ENCODE results near the gene SORT1. TPM values are rescaled to one million over a fixed set of nuclear protein-coding genes. Genes with fewer than 3 reads are reported as not detected.

The SORT1 gene
- total and polyA plus RNA-seq, 2 of the 13 experiments (the other 11 are each of a cell fraction or from before 2014, with no cell fraction given), result 32.4 to 93.0 TPM

GRCh38 chr1:109282952-109283747, 114.6 kb downstream of the SORT1 start, which contains the start of gene PSRC1 (continued):
- TF ChIP-seq, protein P1, sequence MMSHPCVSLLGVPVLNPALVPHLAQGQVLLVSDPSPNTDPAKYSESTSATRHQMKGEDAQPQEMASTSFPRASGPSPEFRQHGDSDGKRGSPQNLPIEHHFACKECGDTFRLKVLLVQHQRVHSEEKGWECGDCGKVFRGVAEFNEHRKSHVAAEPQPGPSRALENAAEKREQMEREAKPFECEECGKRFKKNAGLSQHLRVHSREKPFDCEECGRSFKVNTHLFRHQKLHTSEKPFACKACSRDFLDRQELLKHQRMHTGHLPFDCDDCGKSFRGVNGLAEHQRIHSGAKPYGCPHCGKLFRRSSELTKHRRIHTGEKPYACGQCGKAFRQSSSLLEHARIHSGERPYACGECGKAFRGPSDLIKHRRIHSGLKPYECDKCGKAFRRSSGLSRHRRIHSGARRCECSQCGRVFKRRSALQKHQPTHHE (CRISPR knock-in tag; IDR thresholded peaks at IDR 0.05; ENCODE audit: borderline replicate concordance), result no peak
- TF ChIP-seq ZNF232 (CRISPR knock-in tag; IDR thresholded peaks at IDR 0.05; ENCODE audit: borderline replicate concordance) (peak; percentile 43; the same call in 1 of the 2 replicates), EEA1 (CRISPR knock-in tag; IDR thresholded peaks at IDR 0.05; ENCODE audit: borderline replicate concordance) (0 out of 2 replicates have a peak, but pooled peaks have one; percentile 30), ZBTB8A (CRISPR knock-in tag; IDR thresholded peaks at IDR 0.05; ENCODE audit: borderline replicate concordance, low read depth) (no peak), ETV6 (CRISPR knock-in tag; conservative IDR thresholded peaks at IDR 0.05) (no peak), E2F1 (CRISPR knock-in tag; IDR thresholded peaks at IDR 0.05) (0 out of 2 replicates have a peak, but pooled peaks have one; percentile 46), ZBTB21 (CRISPR knock-in tag; IDR thresholded peaks at IDR 0.05) (no peak), ZNF709 (CRISPR knock-in tag; IDR thresholded peaks at IDR 0.05) (no peak; the same call in 1 of the 2 replicates), IRX3 (CRISPR knock-in tag; IDR thresholded peaks at IDR 0.05; ENCODE audit: borderline replicate concordance, low read depth) (0 out of 2 replicates have a peak, but pooled peaks have one; percentile 53), ZSCAN20 (CRISPR knock-in tag; IDR thresholded peaks at IDR 0.05; ENCODE audit: borderline replicate concordance) (no peak), ZNF850 (CRISPR knock-in tag; conservative IDR thresholded peaks at IDR 0.05) (no peak), RXRB (CRISPR knock-in tag; IDR thresholded peaks at IDR 0.05; ENCODE audit: borderline replicate concordance) (peak; percentile 69; the same call in 1 of the 2 replicates), ZMYM2 (CRISPR knock-in tag; IDR thresholded peaks at IDR 0.05) (peak; percentile 82; the same call in 1 of the 2 replicates), SOX6 (IDR thresholded peaks at IDR 0.05) (no peak), SOX6 (CRISPR knock-in tag; IDR thresholded peaks at IDR 0.05) (peak; percentile 71), MEIS1 (CRISPR knock-in tag; IDR thresholded peaks at IDR 0.05; ENCODE audit: borderline replicate concordance) (peak; percentile 41; the same call in 1 of the 2 replicates), SMYD3 (CRISPR knock-in tag; IDR thresholded peaks at IDR 0.05) (no peak), ZNF605 (CRISPR knock-in tag; IDR thresholded peaks at IDR 0.05) (0 out of 2 replicates have a peak, but pooled peaks have one; percentile 42), ZNF775 (CRISPR knock-in tag; IDR thresholded peaks at IDR 0.05; ENCODE audit: borderline replicate concordance) (peak; percentile 84; the same call in 1 of the 2 replicates), PAWR (CRISPR knock-in tag; IDR thresholded peaks at IDR 0.05; ENCODE audit: borderline replicate concordance) (no peak)
- TF ChIP-seq, protein P2, sequence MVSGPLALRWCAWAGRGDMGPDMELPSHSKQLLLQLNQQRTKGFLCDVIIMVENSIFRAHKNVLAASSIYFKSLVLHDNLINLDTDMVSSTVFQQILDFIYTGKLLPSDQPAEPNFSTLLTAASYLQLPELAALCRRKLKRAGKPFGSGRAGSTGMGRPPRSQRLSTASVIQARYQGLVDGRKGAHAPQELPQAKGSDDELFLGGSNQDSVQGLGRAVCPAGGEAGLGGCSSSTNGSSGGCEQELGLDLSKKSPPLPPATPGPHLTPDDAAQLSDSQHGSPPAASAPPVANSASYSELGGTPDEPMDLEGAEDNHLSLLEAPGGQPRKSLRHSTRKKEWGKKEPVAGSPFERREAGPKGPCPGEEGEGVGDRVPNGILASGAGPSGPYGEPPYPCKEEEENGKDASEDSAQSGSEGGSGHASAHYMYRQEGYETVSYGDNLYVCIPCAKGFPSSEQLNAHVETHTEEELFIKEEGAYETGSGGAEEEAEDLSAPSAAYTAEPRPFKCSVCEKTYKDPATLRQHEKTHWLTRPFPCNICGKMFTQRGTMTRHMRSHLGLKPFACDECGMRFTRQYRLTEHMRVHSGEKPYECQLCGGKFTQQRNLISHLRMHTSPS (CRISPR knock-in tag; IDR thresholded peaks at IDR 0.05; ENCODE audit: low read depth), result 0 out of 2 replicates have a peak, but pooled peaks have one; percentile 24
- TF ChIP-seq, protein P3, sequence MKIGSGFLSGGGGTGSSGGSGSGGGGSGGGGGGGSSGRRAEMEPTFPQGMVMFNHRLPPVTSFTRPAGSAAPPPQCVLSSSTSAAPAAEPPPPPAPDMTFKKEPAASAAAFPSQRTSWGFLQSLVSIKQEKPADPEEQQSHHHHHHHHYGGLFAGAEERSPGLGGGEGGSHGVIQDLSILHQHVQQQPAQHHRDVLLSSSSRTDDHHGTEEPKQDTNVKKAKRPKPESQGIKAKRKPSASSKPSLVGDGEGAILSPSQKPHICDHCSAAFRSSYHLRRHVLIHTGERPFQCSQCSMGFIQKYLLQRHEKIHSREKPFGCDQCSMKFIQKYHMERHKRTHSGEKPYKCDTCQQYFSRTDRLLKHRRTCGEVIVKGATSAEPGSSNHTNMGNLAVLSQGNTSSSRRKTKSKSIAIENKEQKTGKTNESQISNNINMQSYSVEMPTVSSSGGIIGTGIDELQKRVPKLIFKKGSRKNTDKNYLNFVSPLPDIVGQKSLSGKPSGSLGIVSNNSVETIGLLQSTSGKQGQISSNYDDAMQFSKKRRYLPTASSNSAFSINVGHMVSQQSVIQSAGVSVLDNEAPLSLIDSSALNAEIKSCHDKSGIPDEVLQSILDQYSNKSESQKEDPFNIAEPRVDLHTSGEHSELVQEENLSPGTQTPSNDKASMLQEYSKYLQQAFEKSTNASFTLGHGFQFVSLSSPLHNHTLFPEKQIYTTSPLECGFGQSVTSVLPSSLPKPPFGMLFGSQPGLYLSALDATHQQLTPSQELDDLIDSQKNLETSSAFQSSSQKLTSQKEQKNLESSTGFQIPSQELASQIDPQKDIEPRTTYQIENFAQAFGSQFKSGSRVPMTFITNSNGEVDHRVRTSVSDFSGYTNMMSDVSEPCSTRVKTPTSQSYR (CRISPR knock-in tag; IDR thresholded peaks at IDR 0.05; ENCODE audit: borderline replicate concordance), result peak; percentile 74; the same call in 1 of the 2 replicates
